Subcutaneous adipose tissue (tissue), 4 donors: ENCODE data around the gene URB1. TPM values are rescaled to one million over a fixed set of nuclear protein-coding genes. Genes with fewer than 3 reads are reported as not detected.

Experiments used
- total RNA-seq, 4 donors: library from RNA; depleted of rRNA; stranded (reverse); fragments of >200 nt; gene quantifications; one replicate each; pipeline ENCODE4 v1.1.0, GENCODE V29; 2016
- TF ChIP-seq, protein P1 (sequence below): fragments of 450-650 bp; IDR thresholded peaks from one replicate; pipeline ENCODE4 v1.5.1; 2016; ENCODE audit warnings: low read depth, mild to moderate bottlenecking, control low read depth, antibody characterized with exemption, moderate library complexity

The URB1 gene
- total RNA-seq, 4 donors from 2014 or later: 9.3 to 18.6 (median 14.2) TPM

DNA sequence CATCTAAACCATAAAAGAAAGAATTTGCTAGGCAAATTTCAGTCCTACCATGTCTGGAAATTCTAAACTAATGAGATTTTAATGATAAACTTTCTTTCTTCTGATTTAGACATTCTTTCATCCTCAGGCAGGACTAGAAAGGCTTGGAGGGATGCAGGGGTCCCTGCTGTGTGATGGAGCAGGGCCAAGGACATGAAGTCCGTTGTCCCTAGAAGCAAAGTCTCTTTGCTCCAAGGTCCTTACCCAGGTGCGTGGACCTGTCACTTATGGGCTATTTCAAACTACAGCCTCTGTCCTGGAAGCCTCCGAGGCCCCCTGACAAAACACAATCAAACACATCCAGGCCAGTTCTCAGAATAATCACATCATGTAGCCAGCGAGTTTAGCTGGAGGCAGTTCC is 26.6 kb downstream of the URB1 start:
- TF ChIP-seq, protein P1, sequence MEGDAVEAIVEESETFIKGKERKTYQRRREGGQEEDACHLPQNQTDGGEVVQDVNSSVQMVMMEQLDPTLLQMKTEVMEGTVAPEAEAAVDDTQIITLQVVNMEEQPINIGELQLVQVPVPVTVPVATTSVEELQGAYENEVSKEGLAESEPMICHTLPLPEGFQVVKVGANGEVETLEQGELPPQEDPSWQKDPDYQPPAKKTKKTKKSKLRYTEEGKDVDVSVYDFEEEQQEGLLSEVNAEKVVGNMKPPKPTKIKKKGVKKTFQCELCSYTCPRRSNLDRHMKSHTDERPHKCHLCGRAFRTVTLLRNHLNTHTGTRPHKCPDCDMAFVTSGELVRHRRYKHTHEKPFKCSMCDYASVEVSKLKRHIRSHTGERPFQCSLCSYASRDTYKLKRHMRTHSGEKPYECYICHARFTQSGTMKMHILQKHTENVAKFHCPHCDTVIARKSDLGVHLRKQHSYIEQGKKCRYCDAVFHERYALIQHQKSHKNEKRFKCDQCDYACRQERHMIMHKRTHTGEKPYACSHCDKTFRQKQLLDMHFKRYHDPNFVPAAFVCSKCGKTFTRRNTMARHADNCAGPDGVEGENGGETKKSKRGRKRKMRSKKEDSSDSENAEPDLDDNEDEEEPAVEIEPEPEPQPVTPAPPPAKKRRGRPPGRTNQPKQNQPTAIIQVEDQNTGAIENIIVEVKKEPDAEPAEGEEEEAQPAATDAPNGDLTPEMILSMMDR: no peak

DNA sequence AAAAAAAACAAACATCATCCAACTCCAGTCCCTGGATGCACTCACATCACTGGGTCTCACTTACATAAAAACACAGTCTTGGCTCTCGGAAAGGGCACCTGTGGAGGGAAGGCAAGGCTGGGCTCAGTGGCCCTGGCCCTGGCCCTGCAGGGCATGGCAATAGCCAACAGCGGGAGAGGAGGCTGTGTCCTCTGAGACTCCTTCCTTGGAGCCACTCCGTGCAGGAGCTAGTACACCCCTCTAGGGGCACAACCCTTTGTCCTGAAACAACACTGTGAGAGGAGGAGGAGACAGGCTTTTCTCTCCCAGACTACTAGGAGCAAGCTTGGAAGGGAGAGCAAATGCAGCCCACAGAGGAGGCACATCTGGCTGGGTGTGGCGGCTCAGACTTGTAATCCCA is 28.0 kb downstream of the URB1 start:
- TF ChIP-seq, protein P1: no peak

DNA sequence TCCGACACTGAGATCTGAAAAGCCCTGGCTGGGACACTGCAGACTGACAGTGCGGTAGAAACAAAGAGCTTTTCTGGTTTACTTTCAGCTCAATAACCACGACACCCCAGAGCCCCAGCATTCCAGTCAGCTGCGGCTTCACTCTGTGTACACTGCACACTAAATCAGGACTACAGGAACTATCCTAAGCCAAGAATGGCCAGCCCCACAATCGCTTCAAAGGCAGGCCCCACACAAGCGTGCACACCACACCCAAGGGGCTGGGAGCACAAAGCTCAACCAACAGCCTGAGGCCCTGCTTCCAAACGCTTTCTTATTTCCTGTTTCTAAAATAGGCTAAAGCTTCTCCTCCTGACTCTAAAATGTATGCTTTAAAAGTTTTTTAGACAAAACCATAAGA is 28.4 kb downstream of the URB1 start:
- TF ChIP-seq, protein P1: no peak

DNA sequence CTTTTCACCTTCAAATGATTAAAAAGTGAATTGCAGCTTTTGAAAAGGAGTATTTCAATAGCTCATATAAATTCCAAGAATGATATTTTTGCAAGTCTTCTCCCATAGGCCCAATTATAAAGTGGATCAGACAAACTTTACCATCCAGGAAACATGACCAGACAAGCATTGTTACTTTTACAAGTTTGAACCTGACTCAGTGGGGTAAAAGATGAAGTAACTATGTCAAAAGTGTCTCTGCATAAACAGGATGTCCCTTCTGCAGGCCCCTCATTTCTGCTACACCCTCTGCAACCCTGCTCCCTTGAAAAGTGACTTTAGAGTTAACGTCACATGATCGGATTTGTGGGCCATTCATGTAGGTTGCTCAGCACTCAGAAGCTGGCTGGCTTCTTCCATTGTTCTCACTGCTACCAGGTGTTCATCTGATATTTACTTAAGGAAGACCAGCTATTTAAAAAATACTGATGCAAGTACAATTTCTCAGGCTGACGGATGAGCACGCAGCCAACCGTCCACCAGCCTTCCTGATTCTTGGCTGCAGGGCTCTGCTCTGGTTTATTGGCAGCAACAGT is 32.3 kb downstream of the URB1 start:
- TF ChIP-seq, protein P1: no peak

DNA sequence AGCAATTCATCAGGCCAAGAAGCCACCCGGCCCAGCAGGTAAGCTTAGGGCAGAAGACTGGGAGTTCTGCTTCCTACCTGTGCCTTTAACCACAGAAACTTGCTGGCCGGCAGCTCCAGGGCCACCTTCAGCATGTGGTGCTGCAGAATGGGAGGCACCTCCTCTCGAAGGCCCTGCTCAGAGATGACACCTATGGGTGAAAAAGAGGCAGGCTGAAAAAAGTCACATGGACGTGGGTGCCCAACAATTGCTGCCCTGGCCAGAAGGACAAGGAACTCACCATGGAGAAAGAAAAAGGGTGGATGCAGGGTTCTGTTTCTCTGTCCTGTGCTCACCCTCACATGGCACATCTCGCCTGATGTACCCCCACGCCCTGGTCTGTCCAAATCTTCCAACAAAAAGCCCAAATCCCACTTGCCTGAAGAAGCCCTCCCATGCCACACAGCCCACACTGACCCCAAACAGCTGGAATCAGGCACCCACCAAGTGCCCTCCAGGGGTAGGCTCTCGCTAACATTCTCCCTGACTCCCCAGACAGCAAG is 33.0 kb downstream of the URB1 start:
- TF ChIP-seq, protein P1: no peak

DNA sequence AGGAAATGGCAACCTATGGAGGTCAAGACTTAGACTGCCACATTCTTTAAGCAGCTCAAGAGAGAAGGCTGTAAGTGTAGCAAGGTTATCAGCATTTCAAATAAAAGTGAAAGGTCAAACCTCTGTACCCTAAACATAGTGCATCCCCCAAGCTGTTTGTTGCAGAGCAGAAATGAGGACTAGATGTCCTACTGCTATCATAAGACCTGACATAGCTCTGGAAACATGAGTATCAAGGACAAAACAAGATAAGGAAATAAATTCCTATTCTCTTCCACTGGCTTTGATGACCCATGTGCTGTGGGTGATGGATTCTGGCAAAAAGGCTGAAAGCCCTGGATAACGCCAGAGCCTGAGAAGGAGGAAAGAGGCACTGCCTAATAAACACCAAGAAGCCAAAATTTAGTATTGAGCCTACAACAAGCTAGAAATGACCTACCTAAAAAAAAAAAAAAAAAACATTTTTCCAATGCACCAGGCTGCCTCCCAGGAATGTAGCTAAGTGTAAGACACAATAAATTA is 35.9 kb downstream of the URB1 start:
- TF ChIP-seq, protein P1: no peak

DNA sequence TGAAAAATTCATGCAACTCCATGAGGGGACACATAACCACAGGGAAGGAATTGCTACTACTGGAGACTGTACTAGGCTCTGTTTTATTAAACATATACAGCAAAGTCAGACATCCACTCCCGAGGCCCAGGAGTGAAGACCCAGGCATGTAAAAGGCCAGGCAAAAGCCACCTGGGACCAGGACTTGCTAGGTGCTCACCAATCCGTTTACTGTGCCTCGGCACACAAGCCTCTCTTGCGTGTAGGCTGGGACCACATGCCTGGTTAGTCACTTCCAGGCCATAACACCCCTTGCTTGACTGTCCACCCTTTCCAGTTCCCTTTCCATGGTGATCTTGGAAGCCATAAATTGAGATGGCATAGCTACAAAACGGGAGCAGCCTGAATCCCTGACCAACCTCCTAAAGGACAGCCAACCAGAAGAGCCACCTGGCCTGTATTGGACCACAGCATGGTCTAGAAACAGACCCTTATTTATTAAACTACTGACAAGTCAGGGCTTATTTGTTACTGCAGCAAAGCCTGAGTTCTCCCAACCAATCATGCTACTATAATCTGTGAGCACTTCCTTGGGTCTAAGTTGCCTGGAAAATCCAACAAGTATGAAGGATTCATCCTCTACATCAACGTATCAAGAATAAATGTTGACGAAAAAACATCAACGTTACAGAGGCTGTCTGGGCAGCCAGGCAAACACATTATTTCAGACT is 39.7 kb downstream of the URB1 start:
- TF ChIP-seq, protein P1: no peak
